HG03354 (cell line): ENCODE results near the gene ST7L.

ENCODE experiments used
- ATAC-seq: cut with Tn5 transposase; IDR thresholded peaks from one replicate; pipeline ENCODE4 v1.9.1; 2021; ENCODE audit warnings: mild to moderate bottlenecking; ENCODE audit not compliant: unreplicated experiment, poor library complexity, severe bottlenecking

The ST7L gene

GRCh38 chr1:112557385-112557784, 61.6 kb downstream of the ST7L start:
- no peak for ATAC-seq

DNA sequence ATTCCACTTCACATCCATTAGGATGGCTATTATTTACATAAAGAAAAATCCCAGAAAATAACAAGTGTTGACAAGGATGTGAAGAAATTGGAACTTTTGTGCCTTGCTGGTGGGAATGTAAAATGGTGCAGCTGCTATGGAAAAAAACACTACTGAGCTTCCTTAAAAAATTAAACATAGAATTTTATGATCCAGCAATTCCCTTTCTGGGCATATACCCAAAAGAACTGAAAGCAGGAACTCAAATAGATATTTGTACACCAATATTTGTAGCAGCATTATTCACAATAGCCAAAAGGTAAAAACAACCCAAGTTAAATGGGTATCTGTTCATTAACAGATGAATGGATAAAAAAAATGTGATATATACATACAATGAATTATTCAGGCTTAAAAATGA, 64.5 kb downstream of the ST7L start:
- ATAC-seq = no peak

DNA sequence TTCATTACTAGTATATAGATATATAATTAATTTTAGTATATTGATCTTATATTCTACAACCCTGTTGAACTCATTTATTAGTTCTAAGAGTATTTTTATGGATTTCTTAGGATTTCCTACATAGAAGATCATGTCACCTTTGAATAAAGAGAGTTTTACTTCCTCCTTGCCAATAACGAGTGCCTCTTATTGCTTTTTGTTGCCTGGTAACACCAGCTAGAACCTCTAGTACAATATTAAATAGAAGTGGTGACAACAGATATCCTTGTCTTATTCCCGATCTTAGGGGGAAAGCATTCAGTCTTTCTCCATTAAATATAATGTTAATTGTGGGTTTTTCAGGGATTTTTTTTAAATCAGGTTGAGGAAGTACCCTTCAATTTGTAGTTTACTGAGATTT, 69.4 kb downstream of the ST7L start:
- no peak for ATAC-seq

- no peak for ATAC-seq
Observed at GRCh38 chr1:112548547-112548946, 70.4 kb downstream of the ST7L start.

GRCh38 chr1:112546076-112546475, 72.9 kb downstream of the ST7L start:
- ATAC-seq = no peak

GRCh38 chr1:112544751-112545150, 74.2 kb downstream of the ST7L start:
- ATAC-seq = no peak

- no peak for ATAC-seq
Observed at GRCh38 chr1:112544011-112544688, 74.8 kb downstream of the ST7L start.

DNA sequence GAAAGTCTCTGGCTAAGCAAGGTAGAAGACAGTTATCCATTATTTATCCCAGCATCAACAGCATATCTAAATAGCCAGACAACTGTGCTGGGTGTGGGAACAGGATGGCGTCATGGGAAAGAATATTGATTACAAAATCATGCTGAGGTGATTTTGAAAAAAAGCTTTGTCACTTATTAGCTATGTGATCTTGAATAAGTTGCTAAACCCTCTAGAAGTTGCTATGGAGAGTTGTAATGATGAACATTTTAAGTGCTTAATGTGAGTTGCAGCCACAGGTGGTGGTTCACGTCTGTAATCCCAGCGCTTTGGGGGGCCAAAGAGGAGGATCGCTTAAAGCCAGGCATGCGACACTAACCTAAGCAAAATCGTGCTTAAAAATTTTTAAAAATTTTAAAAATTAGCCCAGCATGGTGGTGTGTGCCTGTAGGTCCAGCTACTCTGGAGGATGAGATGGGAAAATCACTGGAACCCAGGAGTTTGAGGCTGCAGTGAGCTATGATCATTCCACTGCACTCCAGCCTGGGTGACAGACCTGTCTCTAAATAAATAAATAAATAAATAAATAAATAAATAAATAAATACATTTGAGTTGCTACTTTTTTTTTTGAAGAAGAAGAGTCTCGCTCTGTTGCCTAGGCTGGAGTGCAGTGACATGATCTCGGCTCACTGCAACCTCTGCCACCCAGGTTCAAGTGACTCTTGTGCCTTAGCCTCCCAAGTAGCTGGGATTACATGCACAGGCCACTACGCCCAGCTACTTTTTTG, 76.6 kb downstream of the ST7L start:
- no peak for ATAC-seq

GRCh38 chr1:112541299-112541698, 77.6 kb downstream of the ST7L start:
- no peak for ATAC-seq

DNA sequence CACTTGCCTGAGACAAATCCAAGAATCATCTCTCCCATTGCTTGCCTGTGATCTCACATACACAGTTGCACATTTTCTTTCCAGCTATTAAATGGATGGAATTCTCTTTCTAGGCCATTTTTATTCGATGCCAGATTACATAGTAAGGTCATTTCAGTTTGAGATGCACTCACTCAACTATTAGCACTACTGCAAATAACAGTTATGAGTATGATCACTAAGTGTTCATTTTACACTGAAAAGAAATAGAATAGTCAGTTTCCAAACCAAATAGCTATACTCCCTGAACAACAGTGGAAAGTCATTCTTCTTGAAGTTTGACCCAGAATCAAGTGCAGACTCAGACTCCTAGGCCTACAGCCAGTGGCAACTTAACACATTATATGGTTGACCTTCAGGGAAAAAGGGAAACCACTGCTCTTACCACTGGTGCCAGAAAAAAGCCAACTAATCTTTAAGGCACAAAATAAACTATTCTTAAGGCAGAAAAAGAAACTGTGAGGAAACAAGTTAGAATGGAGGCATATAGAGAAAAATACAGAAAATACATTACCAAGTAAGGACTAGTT, 78.6 kb downstream of the ST7L start:
- ATAC-seq = no peak

DNA sequence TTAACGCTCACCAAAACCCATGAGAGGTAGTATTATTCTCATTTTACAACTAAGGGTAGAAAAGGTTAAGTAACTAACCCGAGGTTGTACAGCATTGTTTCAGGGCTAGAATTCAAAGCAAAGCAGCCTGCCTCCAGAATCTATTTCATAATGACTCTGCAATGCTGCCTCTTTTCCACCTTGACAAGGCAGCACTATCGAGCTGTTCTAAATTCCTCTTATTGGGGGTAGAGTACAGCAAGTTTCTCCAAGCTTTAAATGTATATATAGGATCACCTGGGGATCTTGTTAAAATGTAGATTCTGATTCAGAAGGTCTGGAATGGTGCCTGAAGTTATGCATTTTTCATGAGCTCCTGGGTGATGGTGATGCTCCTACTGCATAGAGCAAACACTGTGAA, 80.1 kb downstream of the ST7L start:
- no peak for ATAC-seq

DNA sequence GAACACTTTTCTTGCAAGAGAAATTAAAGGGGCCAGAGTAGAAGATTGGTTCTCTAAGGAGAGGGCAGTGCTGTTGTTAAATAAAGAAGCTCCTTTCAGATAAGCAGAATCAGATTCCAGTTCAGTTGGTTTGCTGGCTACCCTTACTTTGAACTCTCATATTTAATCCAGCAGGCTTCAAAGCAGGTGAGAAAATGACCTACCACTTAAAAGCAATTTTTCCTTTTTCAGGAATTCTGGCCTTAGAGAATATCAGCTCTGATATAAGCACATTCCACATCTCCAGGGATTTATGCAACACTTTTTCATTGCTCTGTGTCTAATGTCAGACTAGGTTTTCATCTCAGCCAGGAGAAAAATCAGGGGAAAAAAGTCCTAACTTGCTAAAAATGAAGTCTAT, 81.5 kb downstream of the ST7L start:
- ATAC-seq = no peak

- ATAC-seq = no peak
Observed at GRCh38 chr1:112536561-112536960, 82.4 kb downstream of the ST7L start.

GRCh38 chr1:112533029-112533428, 85.9 kb downstream of the ST7L start:
- ATAC-seq = no peak

DNA sequence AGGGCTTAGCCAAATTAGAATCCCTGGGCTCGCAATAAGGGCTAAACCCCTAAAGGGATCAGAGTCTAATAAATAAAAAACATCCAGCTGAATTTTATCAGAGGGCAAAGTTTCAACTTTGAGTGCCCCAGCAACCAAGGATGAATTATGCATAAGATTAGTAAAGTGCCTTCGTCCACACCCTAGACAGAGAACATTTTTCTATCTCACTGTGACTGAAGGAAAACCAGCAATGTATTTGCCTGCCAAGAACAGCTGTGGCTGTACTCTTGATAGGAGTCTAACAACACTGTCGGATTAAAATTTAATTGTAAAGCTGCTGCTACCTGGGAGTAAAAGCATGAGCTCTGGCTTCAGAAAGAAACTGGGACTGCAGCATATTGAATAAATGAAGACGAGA, 86.9 kb downstream of the ST7L start:
- no peak for ATAC-seq

GRCh38 chr1:112530832-112531231, 88.1 kb downstream of the ST7L start:
- no peak for ATAC-seq

GRCh38 chr1:112529301-112529700, 89.6 kb downstream of the ST7L start:
- ATAC-seq = no peak

DNA sequence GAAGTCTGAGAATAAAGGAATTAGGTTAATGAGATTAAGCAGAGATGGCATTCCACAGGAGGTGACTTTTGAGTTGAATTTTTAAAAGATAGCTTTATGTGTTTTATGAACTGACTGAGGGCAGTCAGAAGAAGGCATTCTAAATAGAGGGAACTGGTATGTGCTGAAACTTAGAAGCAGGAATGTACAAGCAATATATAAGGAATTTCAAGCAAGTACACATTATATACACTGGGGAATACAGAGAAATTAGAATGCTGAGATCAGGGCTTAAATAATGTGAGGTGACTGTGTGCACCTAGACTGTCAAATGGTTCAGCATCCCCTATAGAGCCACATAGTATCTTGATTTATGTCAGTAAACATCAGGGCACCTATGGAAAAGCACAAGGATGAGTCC, 90.9 kb downstream of the ST7L start:
- ATAC-seq = no peak

- ATAC-seq = no peak
Observed at GRCh38 chr1:112527266-112528010, 91.5 kb downstream of the ST7L start.

DNA sequence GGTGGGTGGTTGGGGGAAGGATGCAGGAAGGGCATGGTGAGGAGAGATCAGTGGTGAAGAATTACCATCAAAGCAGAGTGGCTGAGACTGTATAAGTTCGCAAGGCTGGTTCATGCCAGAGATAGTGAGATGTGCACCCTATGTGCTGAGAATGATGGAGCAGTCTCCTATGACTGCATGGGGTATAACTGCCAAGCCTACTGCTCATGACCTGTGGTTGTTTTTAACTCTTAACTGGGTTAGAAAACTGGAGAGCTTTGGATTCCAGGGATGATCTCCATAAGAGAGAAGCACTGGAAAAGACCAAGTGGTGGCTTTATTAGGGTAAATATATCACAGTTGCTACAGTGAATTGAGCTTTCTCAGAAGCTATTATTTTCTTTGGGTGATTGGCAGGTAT, 94.0 kb downstream of the ST7L start:
- ATAC-seq = no peak

DNA sequence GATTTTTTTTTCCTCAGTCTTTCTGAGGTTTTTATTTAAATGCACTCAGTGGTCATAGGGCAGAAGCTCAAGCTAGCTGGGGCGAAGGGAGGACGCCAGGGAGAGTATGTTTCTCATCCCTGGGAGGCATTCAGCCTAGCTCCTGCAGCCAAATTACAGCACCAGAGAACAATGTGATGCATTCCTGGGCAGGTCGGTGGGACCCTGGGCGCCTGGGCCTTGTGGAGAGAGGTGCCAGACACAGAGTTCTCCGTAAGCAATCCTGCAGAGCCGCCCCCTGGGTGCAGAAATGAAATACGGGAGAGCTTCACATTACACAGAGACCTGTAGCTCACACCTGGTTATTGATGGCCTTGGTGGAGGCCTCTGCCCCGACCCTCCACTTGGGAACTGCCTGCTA, 94.7 kb downstream of the ST7L start:
- ATAC-seq = no peak
